Aorta (tissue), 5 donors: ENCODE measurements around the gene BTBD18. TPM values are rescaled to one million over a fixed set of nuclear protein-coding genes. Genes with fewer than 3 reads are reported as not detected.

ENCODE experiments used
- ATAC-seq: fragments of 200-7000 bp; cut with Tn5 transposase; one replicate; pipeline ENCODE4 v1.9.1; 2022; ENCODE audit warnings: moderate library complexity; ENCODE audit not compliant: low FRiP score
- DNase-seq, 2 donors: peaks; one replicate each; pipeline ENCODE4 v3.0.0-alpha.2; 2020
- H3K27ac ChIP-seq, 2 donors: one replicate each; pipeline ENCODE4 v1.5.1; 2013; ENCODE audit warnings: low read length in 2 of 2, mild to moderate bottlenecking in 2 of 2, moderate library complexity in 2 of 2, control low read depth in 1 of 2, inconsistent platforms in 1 of 2, low read depth in 1 of 2
- H3K27me3 ChIP-seq, 2 donors: one replicate each; pipeline ENCODE4 v1.6.1; 2013; ENCODE audit warnings: control low read depth in 1 of 2, low read length in 1 of 2, mild to moderate bottlenecking in 1 of 2, moderate library complexity in 1 of 2; ENCODE audit not compliant: insufficient read depth in 2 of 2, control insufficient read depth in 1 of 2
- H3K36me3 ChIP-seq, 2 donors: one replicate each; pipeline ENCODE4 v1.6.1; 2013; ENCODE audit warnings: control low read depth in 1 of 2, low read length in 1 of 2, mild to moderate bottlenecking in 1 of 2; ENCODE audit not compliant: insufficient read depth in 2 of 2, control insufficient read depth in 1 of 2
- H3K4me1 ChIP-seq, 2 donors: one replicate each; pipeline ENCODE4 v1.6.1; 2013; ENCODE audit warnings: low read length in 2 of 2, control low read depth in 1 of 2, mild to moderate bottlenecking in 1 of 2, moderate library complexity in 1 of 2; ENCODE audit not compliant: insufficient read depth in 2 of 2, control insufficient read depth in 1 of 2
- H3K4me3 ChIP-seq, 2 donors: one replicate each; pipeline ENCODE4 v1.5.1; 2013; ENCODE audit warnings: low read length in 2 of 2, control low read depth in 1 of 2, mild to moderate bottlenecking in 1 of 2
- H3K9me3 ChIP-seq: one replicate; pipeline ENCODE4 v1.6.1; 2013; ENCODE audit warnings: mild to moderate bottlenecking, low read length; ENCODE audit not compliant: control insufficient read depth
- WGBS, 2 donors: extraction: QIAGEN DNeasy Blood & Tissue Kit; methylation state at CpG; one replicate each; pipeline ENCODE4 v1.1.7; 2013; 5-methylcytosine and 5-hydroxymethylcytosine counted together
- intact Hi-C, 2 donors: fragments of 100-400 bp; cut with DNase I; formaldehyde crosslinking; loops; one replicate each; pipeline versions ENCODE4 v1.14.2 to v1.15.0; 2022
- polyA plus RNA-seq, 2 donors: library from polyadenylated mRNA; stranded (reverse); fragments of 200-250 nt; gene quantifications; one replicate each; pipeline ENCODE4 v1.2.3, GENCODE V29; 2013
- total RNA-seq, 2 donors: library from RNA; stranded (reverse); fragmentation: NEBNext Ultra II Directional; extraction: Animal tissue kit (Norgen Biotek cat#: 25700); gene quantifications; one replicate each; pipeline ENCODE4 v1.2.1, GENCODE V29; 2021
- donor health status: healthy with polysubstance abuse.
- donor health status: Bipolar disorder and iron deficiency.
- donor health status: DM: no; HTN: no; CAD: no.
- donor health status: DM: no; HTN: no; CAD: no.
- donor health status: DM: yes; HTN: yes; CAD: no.

Gene BTBD18
- total and polyA plus RNA-seq, 4 donors = 0.05 TPM; not detected in 3

DNA sequence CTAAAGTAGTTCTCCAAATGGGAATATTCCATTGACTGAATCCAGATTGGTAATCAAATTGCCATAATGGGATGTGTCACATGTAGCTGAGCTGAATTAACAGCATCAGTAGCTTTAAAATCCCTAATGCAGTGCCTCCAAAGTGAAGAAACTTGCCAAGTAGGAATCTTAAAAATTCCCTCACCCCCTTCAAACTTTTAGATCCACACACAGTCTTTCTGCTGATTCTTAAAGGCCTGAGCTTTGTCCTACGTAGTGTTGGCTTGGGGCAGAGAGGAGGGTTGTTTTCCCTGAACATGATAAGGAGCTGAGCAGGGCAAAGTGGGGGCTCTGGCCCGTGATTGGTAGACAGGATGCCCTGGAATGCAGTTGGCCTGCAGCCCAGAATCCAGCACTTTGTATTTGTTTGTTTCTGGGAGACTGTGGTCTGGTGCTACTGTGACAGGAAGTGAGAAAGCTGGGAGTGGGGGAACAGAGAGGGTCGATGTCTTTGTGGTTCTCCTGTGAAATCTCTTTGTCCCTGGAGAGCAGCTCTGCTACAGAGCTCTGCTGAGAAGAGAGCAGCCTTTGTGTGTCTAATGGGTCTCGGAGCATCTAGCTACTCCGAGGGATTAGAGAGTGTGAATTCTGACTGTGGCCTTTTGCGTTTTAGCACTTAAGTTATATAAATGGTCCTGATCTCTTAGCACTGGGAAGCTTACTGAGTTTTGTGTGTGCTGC lies 26.9 kb upstream of the BTBD18 start:
- DNase-seq = peak; percentile 90 to 91
- H3K27ac ChIP-seq = peak overlapping the region; percentile 91 to 99
- H3K27me3 ChIP-seq = no peaks in the 10 kb centered on the region
- no peaks in the 10 kb centered on the region for H3K9me3 ChIP-seq
- no peaks in the 10 kb centered on the region for H3K36me3 ChIP-seq
- peaks cover 16 to 32% of the 10 kb centered on the region in 2 donors for H3K4me1 ChIP-seq
- H3K4me3 ChIP-seq = peak overlapping the region; percentile 12 to 43
- peak; percentile 88 for ATAC-seq
- intact Hi-C loops = no loop called here
- 1% methylated on average over 6 of the region's 6 CpGs for WGBS, 2 donors

DNA sequence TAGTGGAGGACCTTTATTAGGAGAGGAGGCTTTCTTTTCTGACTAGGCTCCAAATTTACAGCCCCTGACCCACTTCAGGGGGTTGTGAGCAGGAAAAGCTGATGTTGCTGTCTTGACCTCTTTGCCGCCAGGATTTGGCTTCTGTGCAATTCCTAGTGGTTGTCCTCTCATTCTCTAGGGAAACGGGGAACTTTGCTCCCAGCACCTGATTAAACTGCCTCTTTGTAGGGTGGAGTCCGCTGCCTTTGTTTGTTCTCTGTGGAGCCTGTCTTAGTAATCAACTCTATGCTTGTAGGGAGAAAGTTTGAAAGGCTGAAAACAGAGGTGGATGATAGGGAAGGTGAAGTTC lies 26.3 kb upstream of the BTBD18 start:
- H3K4me3 ChIP-seq = peak overlapping the region; percentile 12 to 43
- H3K9me3 ChIP-seq = no peaks in the 10 kb centered on the region
- peaks cover 16 to 32% of the 10 kb centered on the region in 2 donors for H3K4me1 ChIP-seq
- 14 to 20% methylated on average over 3 of the region's 3 CpGs for WGBS, 2 donors
- peak overlapping the region; percentile 91 to 99 for H3K27ac ChIP-seq
- H3K27me3 ChIP-seq = no peaks in the 10 kb centered on the region
- no peaks in the 10 kb centered on the region for H3K36me3 ChIP-seq
- ATAC-seq (no peak), DNase-seq (no peak)
- intact Hi-C loops = no loop called here

DNA sequence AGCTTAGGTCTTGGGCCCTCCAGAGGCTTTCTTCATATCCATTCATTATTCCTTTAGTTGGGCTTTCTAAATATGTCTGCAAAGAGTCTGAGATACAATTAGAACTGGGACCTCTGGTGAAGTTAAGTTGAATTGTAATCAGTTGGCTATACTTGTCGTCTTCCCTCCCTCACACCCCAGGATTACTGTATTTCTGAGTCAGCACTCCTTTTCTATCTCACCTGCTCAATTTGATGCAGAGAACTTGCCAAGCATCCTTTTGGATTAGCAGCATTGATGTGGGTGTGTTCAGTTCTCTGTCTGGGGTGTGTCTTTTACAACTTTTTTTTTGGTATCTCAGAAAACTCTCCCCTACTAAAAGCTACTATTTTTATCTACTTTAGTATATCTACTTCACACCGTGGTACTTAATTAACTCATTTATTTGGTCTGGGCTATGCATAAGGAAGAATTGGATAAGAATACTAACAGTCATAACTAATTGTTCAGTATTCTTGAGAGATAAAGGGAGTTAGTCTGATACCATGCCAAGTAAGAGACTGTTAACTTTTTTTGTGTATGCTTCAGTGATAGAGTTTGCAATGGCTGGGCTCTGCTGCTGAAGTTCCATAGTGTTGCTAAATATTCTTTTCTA lies 25.1 kb upstream of the BTBD18 start:
- intact Hi-C loops = no loop called here
- no peaks in the 10 kb centered on the region for H3K9me3 ChIP-seq
- ATAC-seq = no peak
- H3K4me3 ChIP-seq = no peak overlapping the region
- H3K27me3 ChIP-seq = no peaks in the 10 kb centered on the region
- H3K36me3 ChIP-seq = no peaks in the 10 kb centered on the region
- H3K4me1 ChIP-seq = peaks cover 18 to 38% of the 10 kb centered on the region in 2 donors
- peak overlapping the region in 1 of 2 donors; percentile 7 for H3K27ac ChIP-seq
- DNase-seq = no peak
- 8 to 9% methylated on average over 2 of the region's 2 CpGs for WGBS, 2 donors

DNA sequence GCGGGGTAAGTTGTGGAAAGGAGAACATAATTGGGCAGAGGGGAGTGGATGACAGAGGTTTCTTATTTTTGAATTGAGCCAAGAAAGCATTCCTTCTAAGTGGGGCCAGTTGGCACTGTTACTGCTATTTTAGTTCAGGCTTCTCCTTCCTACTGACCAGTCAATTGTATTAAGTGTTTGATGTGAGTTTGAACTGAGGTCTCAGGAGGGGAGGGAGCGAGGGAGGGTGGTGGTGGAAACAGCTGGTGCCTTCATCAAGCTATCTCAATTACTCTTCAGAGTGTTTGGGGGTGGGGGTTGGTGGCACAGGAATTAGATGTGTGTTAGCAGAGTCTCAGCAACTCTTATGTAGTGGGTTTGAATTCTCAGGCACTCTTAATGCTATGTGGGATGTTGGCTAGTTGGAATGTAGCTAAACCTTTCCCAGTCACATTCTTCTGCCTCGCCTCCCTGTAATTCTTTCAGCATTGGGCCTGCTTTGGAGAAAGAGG lies 24.5 kb upstream of the BTBD18 start:
- H3K27me3 ChIP-seq = no peaks in the 10 kb centered on the region
- whole genome bisulfite sequencing, 2 donors = 11 to 19% methylated on average over 3 of the region's 3 CpGs
- no peak for DNase-seq
- H3K27ac ChIP-seq = peak overlapping the region in 1 of 2 donors; percentile 7
- H3K9me3 ChIP-seq = no peaks in the 10 kb centered on the region
- no peak for ATAC-seq
- no peaks in the 10 kb centered on the region for H3K36me3 ChIP-seq
- H3K4me3 ChIP-seq = no peak overlapping the region
- intact Hi-C loops = no loop called here
- H3K4me1 ChIP-seq = peaks cover 18 to 38% of the 10 kb centered on the region in 2 donors

DNA sequence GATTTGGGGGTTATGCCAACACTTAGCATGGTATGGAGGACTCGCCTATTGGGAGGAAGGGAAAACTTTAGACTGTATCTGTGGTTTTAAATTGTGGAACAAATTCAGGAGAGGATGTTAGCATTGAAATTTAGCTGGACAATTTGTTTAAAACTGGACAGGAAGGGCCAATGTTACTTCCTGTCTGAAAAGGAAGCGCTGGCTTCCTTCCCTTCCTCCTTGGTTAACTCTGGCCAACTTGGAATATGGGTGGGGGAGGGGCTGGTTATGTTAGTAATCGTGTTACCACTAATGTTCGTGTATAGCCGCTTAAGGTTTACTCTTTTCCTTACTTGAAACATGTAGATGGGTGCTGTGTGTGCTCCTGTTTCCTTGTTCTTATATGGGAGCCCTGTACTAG lies 23.9 kb upstream of the BTBD18 start:
- Histone ChIP-seq H3K4me3 (no peak overlapping the region), H3K4me1 (peaks cover 19 to 38% of the 10 kb centered on the region in 2 donors), H3K27ac (peak overlapping the region; percentile 52 to 59)

DNA sequence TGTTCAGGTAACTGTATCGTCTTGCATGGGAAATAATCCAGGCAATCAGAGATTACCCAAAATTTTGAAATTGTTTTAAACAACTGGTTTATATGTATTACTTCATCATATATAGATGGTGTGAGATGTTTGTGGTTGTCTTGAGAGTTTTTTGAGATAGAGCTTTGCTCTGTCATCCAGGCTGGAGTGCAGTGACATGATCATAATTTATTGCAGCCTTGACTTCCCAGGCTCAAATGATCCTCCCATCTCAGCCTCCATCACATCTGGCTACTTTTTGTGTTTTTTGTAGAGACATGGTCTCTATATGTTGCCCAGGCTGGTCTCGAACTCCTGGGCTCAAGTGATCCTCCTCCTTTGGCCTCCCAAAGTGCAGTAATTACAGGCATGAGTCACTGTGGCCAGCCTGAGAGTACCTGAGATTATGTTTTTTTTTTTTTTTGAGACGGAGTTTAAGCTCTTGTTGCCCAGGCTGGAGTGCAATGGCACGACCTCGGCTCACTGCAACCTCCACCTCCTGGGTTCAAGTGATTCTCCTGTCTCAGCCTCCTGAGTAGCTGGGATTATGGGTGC lies 21.5 kb upstream of the BTBD18 start:
- Histone ChIP-seq H3K36me3 (no peaks in the 10 kb centered on the region), H3K4me3 (no peak overlapping the region), H3K9me3 (no peaks in the 10 kb centered on the region), H3K27ac (no peak overlapping the region), H3K27me3 (no peaks in the 10 kb centered on the region), H3K4me1 (peaks cover 14 to 33% of the 10 kb centered on the region in 2 donors)
- no peak for ATAC-seq
- intact Hi-C loops = no loop called here
- DNase-seq = no peak
- WGBS, 2 donors = 75 to 78% methylated on average over 5 of the region's 5 CpGs

More for the DNA sequence above, 23.9 kb upstream of the BTBD18 start:
- Histone ChIP-seq H3K9me3 (no peaks in the 10 kb centered on the region), H3K36me3 (no peaks in the 10 kb centered on the region), H3K27me3 (no peaks in the 10 kb centered on the region)
- DNase-seq (no peak), ATAC-seq (no peak)
- WGBS, 2 donors = 40 to 41% methylated on average over 5 of the region's 5 CpGs
- intact Hi-C loops = no loop called here

DNA sequence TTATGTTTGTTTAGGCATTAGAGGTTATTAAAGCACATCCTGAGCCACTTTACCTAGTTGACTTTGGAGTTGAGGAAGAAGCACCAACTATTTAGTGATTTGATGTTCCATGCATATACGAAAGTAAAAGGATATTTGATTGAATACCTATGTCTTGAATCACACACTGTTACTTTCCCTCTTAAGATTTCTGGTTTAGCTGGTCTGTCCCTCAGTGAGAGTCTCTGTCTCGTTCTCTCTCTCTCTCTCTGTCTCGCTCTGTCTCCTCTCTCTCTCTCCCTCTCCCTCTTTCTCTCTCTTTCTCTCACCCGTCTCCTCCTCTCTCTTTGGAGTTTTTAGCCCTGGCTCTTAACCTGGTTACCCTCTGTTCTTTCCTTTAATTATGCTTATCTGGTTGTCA lies 20.9 kb upstream of the BTBD18 start:
- DNase-seq = no peak
- H3K4me1 ChIP-seq = peaks cover 13 to 28% of the 10 kb centered on the region in 2 donors
- WGBS, 2 donors = 54 to 63% methylated on average over 4 of the region's 4 CpGs
- no peak for ATAC-seq
- H3K27me3 ChIP-seq = no peaks in the 10 kb centered on the region
- H3K4me3 ChIP-seq = no peak overlapping the region
- no peak overlapping the region for H3K27ac ChIP-seq
- no peaks in the 10 kb centered on the region for H3K36me3 ChIP-seq
- H3K9me3 ChIP-seq = no peaks in the 10 kb centered on the region
- intact Hi-C loops = no loop called here

DNA sequence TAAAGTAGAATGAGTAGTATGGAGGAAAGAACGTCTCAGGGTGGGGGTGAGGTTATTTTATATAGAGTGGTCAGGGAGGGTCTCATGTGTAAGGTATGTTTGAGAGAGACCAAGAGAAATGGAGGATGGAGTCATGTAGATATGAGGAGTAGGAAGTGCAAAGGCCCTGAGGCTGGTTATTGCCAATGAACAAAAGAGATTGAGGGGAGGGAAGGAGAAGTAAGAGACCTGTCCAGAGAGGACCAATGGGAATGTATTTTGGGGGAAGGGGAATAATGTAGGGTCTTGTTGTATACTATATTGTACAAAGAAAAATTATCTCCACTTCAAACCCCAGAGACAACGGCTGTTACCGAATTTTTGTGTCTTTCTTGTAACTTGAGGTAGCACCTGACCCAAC lies 19.7 kb upstream of the BTBD18 start:
- WGBS, 2 donors = 88 to 91% methylated on average over 3 of the region's 3 CpGs

More for the DNA sequence above, 19.7 kb upstream of the BTBD18 start:
- Histone ChIP-seq H3K9me3 (no peaks in the 10 kb centered on the region), H3K27me3 (no peaks in the 10 kb centered on the region), H3K4me3 (no peak overlapping the region), H3K27ac (no peak overlapping the region), H3K36me3 (no peaks in the 10 kb centered on the region), H3K4me1 (peaks cover 9 to 26% of the 10 kb centered on the region in 2 donors)
- intact Hi-C loops = no loop called here
- ATAC-seq (no peak), DNase-seq (no peak)
